Subcutaneous abdominal adipose tissue (tissue), 5 donors: ENCODE data around the gene HDHD2.

Experiments
- H3K27ac ChIP-seq: one replicate; pipeline ENCODE4 v1.7.0; 2013; ENCODE audit warnings: low read depth, mild to moderate bottlenecking, inconsistent platforms, low read length, moderate library complexity
- H3K27me3 ChIP-seq, 5 donors: one replicate each; pipeline ENCODE4 v1.7.0; 2013; ENCODE audit warnings: low read length in 5 of 5, inconsistent platforms in 1 of 5; ENCODE audit not compliant: control insufficient read depth in 5 of 5, insufficient read depth in 4 of 5
- H3K36me3 ChIP-seq, 5 donors: one replicate each; pipeline ENCODE4 v1.7.0; 2013; ENCODE audit warnings: low read length in 5 of 5; ENCODE audit not compliant: control insufficient read depth in 5 of 5, insufficient read depth in 5 of 5
- H3K4me1 ChIP-seq, 5 donors: one replicate each; pipeline ENCODE4 v1.7.0; 2013; ENCODE audit warnings: low read length in 5 of 5, mild to moderate bottlenecking in 3 of 5, moderate library complexity in 1 of 5; ENCODE audit not compliant: control insufficient read depth in 5 of 5, insufficient read depth in 5 of 5
- H3K4me3 ChIP-seq, 5 donors: one replicate each; pipeline ENCODE4 v1.7.0; 2013; ENCODE audit warnings: low read length in 5 of 5, low read depth in 1 of 5
- H3K9ac ChIP-seq, 5 donors: one replicate each; pipeline ENCODE4 v1.7.0; 2013; ENCODE audit warnings: low read length in 5 of 5, mild to moderate bottlenecking in 4 of 5, moderate library complexity in 3 of 5
- H3K9me3 ChIP-seq, 5 donors: one replicate each; pipeline ENCODE4 v1.7.0; 2013; ENCODE audit warnings: low read length in 5 of 5; ENCODE audit not compliant: control insufficient read depth in 5 of 5
- donor health status: healthy.
- donor health status: healthy.
- donor health status: healthy.
- donor health status: healthy.
- donor health status: healthy.

The HDHD2 gene

DNA sequence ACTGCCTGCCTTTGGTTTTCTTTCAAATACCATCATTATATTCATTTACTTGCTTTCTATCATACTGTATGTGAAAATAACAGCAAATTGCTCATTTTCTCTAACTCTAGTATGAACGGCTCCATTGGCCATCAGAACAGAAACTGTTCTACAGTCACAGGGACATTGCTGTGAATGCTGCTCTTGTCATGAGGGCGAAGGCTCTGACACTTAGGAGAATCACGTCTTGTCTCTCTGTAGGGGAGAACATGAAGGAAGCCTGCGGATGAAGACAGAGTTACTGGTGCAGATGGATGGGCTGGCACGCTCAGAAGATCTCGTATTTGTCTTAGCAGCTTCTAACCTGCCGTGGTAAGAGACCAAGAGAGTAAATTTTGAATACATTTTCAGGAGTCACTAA is 73.2 kb downstream of the HDHD2 start:
- no peaks in the 10 kb centered on the region for H3K27me3 ChIP-seq
- H3K4me1 ChIP-seq, result no peaks in the 10 kb centered on the region
- no peak overlapping the region for H3K27ac ChIP-seq
- no peak overlapping the region for H3K9ac ChIP-seq
- H3K4me3 ChIP-seq, result no peak overlapping the region
- H3K36me3 ChIP-seq, result peaks cover 0 to 5% (median 2%) of the 10 kb centered on the region in 5 donors
- H3K9me3 ChIP-seq, result no peaks in the 10 kb centered on the region

DNA sequence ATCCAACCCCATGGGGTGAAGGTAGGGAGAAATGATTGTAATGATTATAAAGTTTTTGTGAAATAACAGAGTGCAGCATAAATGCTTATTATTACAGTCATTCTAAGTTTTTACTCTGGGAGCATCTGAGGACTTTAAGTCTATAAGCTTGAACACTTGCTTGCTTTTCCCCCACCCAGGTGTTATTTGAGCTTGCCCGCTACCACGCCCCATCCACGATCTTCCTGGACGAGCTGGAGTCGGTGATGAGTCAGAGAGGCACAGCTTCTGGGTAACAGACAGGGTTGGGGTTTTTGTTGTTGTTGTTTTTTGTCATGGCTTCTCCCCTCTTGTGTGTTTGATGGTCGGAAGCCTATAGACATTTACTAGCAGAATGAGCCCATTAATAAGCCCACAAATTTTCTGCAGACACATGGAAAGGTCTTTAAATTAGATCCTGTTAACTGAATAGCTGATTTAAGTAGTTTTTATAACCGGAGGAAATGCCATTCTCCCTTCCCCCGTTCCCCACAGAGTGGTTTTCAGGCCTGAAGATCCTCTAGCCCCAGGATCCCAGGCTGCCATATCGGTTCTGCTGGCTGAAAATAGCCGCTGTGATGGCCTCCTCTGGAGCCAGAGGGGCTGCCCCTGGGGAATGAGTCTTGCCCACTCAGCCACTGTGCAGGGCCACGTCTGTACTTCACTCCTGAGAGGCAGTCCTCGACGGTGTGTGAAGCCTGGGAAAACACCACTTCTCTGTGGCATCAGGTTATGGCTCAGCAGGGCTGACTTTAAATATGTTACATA is 75.0 kb downstream of the HDHD2 start:
- H3K9ac ChIP-seq, result no peak overlapping the region
- H3K36me3 ChIP-seq, result peaks cover 0 to 5% (median 2%) of the 10 kb centered on the region in 5 donors
- H3K27me3 ChIP-seq, result no peaks in the 10 kb centered on the region
- no peak overlapping the region for H3K27ac ChIP-seq
- no peaks in the 10 kb centered on the region for H3K9me3 ChIP-seq
- no peaks in the 10 kb centered on the region for H3K4me1 ChIP-seq
- no peak overlapping the region for H3K4me3 ChIP-seq

DNA sequence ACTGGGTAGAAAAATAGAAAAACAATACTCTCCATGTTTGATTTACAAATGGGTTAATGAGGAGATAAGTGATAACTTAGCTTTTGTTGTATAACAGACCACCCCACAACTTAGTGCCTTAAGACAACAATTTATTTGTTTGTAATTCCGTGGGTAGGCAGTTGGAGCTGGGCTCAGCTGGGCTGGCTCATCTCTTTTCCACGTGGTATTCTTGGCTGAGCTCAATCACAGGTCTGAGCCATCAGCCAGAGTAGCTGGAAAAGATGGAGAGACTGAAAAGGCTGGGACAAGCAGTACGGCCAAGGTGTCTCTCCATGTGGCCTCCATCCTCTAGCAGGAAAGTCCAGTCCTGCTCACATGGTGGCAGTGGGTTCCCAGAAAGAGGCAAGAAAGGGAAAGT is 82.7 kb downstream of the HDHD2 start:
- H3K4me3 ChIP-seq, result no peak overlapping the region
- no peaks in the 10 kb centered on the region for H3K4me1 ChIP-seq
- no peak overlapping the region for H3K9ac ChIP-seq
- H3K36me3 ChIP-seq, result peaks cover 0 to 4% (median 2%) of the 10 kb centered on the region in 5 donors
- H3K27ac ChIP-seq, result no peak overlapping the region
- H3K27me3 ChIP-seq, result no peaks in the 10 kb centered on the region
- peaks cover 0 to 4% (median 0%) of the 10 kb centered on the region in 5 donors for H3K9me3 ChIP-seq

DNA sequence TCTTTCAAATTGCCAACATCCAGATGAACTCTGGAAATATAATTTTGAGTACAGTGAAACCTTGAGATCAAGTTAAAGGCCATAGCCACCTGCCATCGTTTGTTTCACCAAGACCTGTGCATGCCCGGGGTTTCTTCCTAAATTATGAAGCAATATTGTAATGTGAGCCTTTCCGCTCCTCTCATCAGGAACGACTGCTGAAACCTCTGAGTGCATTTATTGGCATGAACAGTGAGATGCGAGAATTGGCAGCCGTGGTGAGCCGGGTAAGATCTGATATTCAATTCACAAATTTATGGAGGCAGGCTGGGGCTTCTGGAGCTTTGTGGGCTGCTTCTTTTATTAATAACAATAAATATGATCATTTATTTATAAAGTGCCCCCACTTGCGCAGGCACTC is 87.2 kb downstream of the HDHD2 start:
- no peaks in the 10 kb centered on the region for H3K27me3 ChIP-seq
- no peak overlapping the region for H3K4me3 ChIP-seq
- H3K4me1 ChIP-seq, result no peaks in the 10 kb centered on the region
- H3K9me3 ChIP-seq, result peaks cover 0 to 4% (median 0%) of the 10 kb centered on the region in 5 donors
- no peak overlapping the region for H3K9ac ChIP-seq
- H3K27ac ChIP-seq, result no peak overlapping the region
- H3K36me3 ChIP-seq, result peaks cover 0 to 4% (median 2%) of the 10 kb centered on the region in 5 donors

DNA sequence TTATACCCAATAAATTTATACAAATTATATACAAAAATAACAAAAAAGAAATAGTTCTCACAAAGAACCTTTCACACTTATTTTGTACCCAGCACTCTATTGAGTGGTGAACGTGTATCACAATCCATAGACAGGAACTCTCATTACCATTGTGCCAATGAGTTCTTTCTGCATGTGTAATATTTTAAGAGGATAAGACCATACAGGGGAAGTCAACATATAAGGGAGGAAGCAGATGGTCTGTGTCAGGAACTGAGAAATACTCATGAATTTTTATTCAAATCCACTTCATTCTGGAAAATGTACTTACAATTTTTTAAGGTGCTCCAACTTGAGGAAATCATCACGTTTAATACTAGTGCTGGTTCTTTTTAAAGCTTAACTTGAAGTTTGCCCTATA is 87.8 kb downstream of the HDHD2 start:
- no peak overlapping the region for H3K4me3 ChIP-seq
- no peak overlapping the region for H3K9ac ChIP-seq
- H3K27ac ChIP-seq, result no peak overlapping the region
- H3K9me3 ChIP-seq, result peaks cover 0 to under 1% (median 0%) of the 10 kb centered on the region in 5 donors
- no peaks in the 10 kb centered on the region for H3K27me3 ChIP-seq
- peaks cover 0 to 4% (median 2%) of the 10 kb centered on the region in 5 donors for H3K36me3 ChIP-seq
- H3K4me1 ChIP-seq, result no peaks in the 10 kb centered on the region
